ENCODE data around the gene PCA3. TPM values are rescaled to one million over a fixed set of nuclear protein-coding genes. Genes with fewer than 3 reads are reported as not detected.
A peak's percentile ranks its signal among the peaks of the same experiment; 100 is the strongest.

PCA3 gene
- not detected in 2 replicates for total RNA-seq (2014; rRNA removed; shearing (Covaris generic))

DNA sequence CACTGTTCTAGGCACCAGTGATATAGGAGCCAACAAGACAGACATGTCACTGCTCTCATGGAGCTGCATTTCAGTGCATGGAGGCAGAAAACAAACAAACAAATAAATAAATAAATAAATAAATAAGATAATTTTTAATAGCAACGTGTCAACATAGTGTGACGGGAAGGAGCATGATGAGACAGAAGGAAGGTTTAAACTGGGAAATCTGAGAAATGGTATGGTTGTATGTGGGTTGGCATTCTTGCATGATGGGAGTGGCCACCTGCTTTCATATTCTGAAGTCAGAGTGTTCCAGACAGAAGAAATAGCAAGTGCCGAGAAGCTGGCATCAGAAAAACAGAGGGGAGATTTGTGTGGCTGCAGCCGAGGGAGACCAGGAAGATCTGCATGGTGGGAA is at the start of gene PCA3:
Gene PCA3 (plus strand): TSS at position 301 of the 400 bp plus-strand sequence.
- Histone ChIP-seq H3K9me3 (replicated peaks) (no peaks in the 10 kb centered on the region), H3K4me1 (replicated peaks) (no peaks in the 10 kb centered on the region), H3K27me3 (replicated peaks) (no peaks in the 10 kb centered on the region; the same call in 1 of the 2 replicates), H3K4me3 (no peak within 1 kb of the TSS), H3K36me3 (no peaks in the 10 kb centered on the region), H3K27ac (no peak within 1 kb of the TSS)
- no peak for DNase-seq (ENCODE audit: low read depth in 1 of 2, low spot score in 2 of 2)

DNA sequence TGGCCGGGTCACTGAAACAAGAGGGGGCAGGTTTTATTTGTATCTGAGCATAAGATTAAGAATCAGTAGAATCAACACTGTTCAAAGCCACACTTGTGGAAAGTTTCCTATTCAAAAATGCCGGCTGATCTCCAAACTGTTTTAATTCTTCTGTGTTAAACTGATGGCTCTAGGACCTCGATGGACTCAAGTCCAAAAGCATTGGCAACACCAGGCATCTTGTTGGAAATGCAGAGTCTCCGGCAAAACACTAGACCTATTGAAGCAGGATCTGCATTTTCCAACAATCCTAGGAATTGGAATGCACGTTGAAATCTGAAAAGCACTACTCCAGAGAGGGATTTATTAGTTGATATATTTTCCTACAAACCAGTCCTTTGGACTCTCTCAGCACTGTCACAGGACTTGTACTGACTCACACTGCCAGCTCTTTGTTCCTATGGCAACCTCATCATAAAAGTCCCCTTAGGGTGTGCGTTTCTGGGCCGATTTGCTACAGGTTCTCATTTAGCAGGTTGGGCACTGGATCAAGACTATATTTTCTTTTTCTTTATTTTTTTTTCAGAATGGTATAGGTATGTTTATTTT is 48.1 kb upstream of the PCA3 start:
- H3K36me3 ChIP-seq, result no peaks in the 10 kb centered on the region
- H3K27ac ChIP-seq, result no peak overlapping the region
- H3K4me1 ChIP-seq (replicated peaks), result no peaks in the 10 kb centered on the region
- no peak for DNase-seq (ENCODE audit: low read depth in 1 of 2, low spot score in 2 of 2)
- H3K4me3 ChIP-seq, result no peak overlapping the region
- H3K27me3 ChIP-seq (replicated peaks), result no peaks in the 10 kb centered on the region
- no peaks in the 10 kb centered on the region for H3K9me3 ChIP-seq (replicated peaks)

DNA sequence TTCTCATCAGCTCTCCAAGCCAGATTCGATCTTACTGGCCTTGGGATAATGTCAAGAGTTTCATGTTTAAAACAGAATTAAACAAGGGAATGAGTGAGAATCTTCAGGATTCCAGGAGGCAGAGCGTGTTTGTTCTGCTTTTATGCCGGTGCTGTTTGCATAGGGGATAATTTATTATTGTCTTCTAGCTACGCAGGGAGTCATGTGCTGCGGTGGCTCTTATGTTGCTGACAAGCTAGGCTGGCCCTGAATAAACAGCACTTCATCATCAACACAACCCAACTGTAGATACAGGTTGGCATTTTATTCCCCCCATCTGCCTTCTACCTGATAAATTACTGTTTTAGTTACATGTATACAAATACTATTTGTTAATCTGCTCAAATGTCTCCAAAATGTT is 47.1 kb upstream of the PCA3 start:
- H3K27ac ChIP-seq, result no peak overlapping the region
- H3K36me3 ChIP-seq, result no peaks in the 10 kb centered on the region
- H3K27me3 ChIP-seq (replicated peaks), result no peaks in the 10 kb centered on the region; the same call in 1 of the 2 replicates
- H3K4me1 ChIP-seq (replicated peaks), result no peaks in the 10 kb centered on the region
- DNase-seq (ENCODE audit: low read depth in 1 of 2, low spot score in 2 of 2), result no peak
- no peaks in the 10 kb centered on the region for H3K9me3 ChIP-seq (replicated peaks)
- H3K4me3 ChIP-seq, result no peak overlapping the region

DNA sequence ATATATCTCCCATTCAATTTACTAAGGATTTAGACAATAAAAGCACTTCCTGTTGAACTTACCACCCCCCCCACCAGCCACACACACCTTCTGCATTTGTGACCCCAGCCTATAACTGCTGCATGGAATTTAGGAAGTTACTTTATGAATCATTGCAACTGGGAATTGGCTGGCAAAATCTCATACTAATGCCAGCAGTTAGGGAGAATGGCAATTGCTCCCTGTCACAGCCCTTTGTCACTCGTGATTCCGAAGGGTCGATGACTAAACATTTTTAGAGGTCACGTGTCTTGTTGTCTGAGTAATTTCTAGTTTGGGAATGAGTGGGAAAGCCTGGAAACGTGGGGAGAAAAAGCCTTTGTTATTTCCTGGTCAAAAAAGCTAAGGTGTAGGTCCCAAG is 46.6 kb upstream of the PCA3 start:
- no peaks in the 10 kb centered on the region for H3K9me3 ChIP-seq (replicated peaks)
- no peak for DNase-seq (ENCODE audit: low read depth in 1 of 2, low spot score in 2 of 2)
- H3K36me3 ChIP-seq, result no peaks in the 10 kb centered on the region
- no peak overlapping the region for H3K27ac ChIP-seq
- H3K4me1 ChIP-seq (replicated peaks), result no peaks in the 10 kb centered on the region
- no peaks in the 10 kb centered on the region; the same call in 1 of the 2 replicates for H3K27me3 ChIP-seq (replicated peaks)
- H3K4me3 ChIP-seq, result no peak overlapping the region

DNA sequence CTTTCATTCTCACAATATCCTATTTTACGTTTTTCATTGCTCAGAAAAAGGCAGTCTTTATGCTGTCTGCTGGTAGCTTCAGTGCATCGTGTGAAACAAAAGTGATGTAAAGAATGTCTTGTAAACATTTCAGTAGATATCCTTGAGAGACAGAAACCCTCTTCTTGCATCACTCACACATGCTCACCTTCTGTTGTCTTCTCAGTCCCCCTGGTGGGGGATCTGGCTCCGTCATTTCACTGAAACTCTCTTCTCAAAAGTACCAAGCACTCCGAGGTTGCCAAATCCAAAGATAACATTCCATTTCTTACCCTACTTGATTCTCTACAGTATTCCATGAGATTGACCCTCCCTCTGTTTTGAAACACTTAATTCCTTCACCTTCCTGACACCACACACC is 46.1 kb upstream of the PCA3 start:
- Histone ChIP-seq H3K4me1 (replicated peaks) (no peaks in the 10 kb centered on the region), H3K9me3 (replicated peaks) (no peaks in the 10 kb centered on the region), H3K27ac (no peak overlapping the region), H3K27me3 (replicated peaks) (no peaks in the 10 kb centered on the region; the same call in 1 of the 2 replicates), H3K36me3 (no peaks in the 10 kb centered on the region), H3K4me3 (no peak overlapping the region)
- DNase-seq (ENCODE audit: low read depth in 1 of 2, low spot score in 2 of 2), result no peak

DNA sequence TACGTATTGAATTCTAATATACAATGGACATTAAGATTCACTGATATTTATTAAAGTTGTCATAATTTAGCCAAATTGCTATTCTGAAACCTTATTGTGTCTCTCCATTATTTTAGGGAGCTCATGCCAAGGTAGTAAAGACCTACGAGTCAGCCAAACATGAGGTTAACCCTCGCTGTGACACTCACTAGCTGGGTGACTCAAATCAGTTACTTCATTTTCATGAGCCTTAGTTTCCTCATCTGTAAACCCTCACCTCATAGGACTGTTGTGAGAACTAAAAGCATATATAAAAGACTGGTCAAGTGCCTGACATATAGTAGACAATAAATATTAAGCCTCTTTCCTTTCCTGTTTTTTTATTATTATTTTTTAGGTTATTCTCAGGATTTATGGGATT is 44.0 kb upstream of the PCA3 start:
- Histone ChIP-seq H3K4me1 (replicated peaks) (no peaks in the 10 kb centered on the region), H3K4me3 (no peak overlapping the region), H3K36me3 (no peaks in the 10 kb centered on the region), H3K27me3 (replicated peaks) (no peaks in the 10 kb centered on the region; the same call in 1 of the 2 replicates), H3K9me3 (replicated peaks) (no peaks in the 10 kb centered on the region), H3K27ac (no peak overlapping the region)
- DNase-seq (ENCODE audit: low read depth in 1 of 2, low spot score in 2 of 2), result no peak

DNA sequence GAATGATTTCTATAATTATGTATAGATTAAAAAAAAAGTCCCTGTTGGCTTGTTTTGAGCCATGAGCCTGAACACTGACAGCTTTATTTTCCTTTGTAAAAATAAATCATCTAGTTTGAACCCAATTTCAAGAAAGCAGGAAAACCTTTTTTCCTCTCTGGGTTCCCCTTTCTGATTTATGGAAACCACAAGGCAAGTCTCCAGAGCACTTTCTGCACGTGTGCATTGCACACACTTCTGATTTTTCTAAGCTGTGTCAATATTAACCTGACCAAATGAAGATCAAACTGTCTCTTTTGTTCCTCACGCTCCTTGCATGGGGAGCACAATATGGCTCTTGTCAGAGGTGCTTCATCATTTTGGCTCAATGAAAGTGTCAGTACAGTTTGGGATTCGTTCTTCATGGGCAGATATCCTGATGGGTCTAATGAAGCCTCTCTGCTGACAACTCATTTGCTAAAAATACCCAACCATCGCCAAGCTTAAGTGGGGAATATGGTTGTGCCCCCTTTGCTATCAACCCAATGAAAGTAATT is 39.2 kb upstream of the PCA3 start:
- no peak overlapping the region for H3K4me3 ChIP-seq
- H3K9me3 ChIP-seq (replicated peaks), result no peaks in the 10 kb centered on the region
- no peaks in the 10 kb centered on the region for H3K36me3 ChIP-seq
- no peaks in the 10 kb centered on the region for H3K4me1 ChIP-seq (replicated peaks)
- H3K27ac ChIP-seq, result no peak overlapping the region
- no peaks in the 10 kb centered on the region; the same call in 1 of the 2 replicates for H3K27me3 ChIP-seq (replicated peaks)
- DNase-seq (ENCODE audit: low read depth in 1 of 2, low spot score in 2 of 2), result no peak

DNA sequence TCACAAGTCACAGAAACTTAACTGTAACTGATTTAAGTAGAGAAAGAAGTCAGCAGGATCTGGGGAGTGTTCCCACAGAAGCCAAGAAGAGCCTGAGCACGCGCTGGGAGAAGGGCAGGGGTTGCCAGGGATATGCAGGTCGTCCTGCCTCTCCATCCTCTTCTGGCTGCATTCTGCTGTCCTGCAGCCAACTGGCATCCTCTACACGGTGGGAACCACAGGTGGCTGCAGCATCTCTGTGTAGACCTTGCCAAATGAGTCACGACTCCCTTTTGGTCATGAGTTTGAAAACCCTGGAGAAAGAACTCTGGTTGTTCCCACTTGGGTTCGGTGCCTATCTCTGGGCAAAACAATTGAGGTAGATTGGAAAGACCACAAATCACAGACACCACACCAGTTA is 38.4 kb upstream of the PCA3 start:
- H3K27ac ChIP-seq, result no peak overlapping the region
- H3K27me3 ChIP-seq (replicated peaks), result no peaks in the 10 kb centered on the region; the same call in 1 of the 2 replicates
- DNase-seq (ENCODE audit: low read depth in 1 of 2, low spot score in 2 of 2), result no peak
- H3K36me3 ChIP-seq, result no peaks in the 10 kb centered on the region
- H3K4me1 ChIP-seq (replicated peaks), result no peaks in the 10 kb centered on the region
- no peak overlapping the region for H3K4me3 ChIP-seq
- H3K9me3 ChIP-seq (replicated peaks), result no peaks in the 10 kb centered on the region

DNA sequence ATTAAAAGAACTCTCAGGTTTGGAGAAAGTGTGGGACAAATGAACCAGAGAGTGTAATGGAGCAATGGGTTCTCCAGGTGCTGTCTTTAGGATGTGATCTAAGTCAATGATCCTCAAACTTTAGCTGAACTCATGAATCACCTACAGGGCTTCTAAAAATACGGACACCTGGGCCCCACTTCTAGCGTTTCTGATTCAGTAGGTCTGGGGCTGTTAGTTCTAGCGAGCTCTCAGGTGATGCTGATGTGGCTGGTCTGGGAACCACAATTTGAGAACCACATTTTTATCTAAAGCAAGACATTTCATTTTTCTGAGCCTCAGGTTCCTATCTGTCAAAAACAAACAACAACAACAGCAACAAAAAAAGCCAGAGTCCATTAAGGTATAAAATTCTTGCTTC is 35.1 kb upstream of the PCA3 start:
- DNase-seq (ENCODE audit: low read depth in 1 of 2, low spot score in 2 of 2), result no peak
- Histone ChIP-seq H3K9me3 (replicated peaks) (no peaks in the 10 kb centered on the region), H3K4me3 (no peak overlapping the region), H3K27ac (no peak overlapping the region), H3K27me3 (replicated peaks) (no peaks in the 10 kb centered on the region), H3K4me1 (replicated peaks) (peaks cover 16% of the 10 kb centered on the region), H3K36me3 (no peaks in the 10 kb centered on the region)

DNA sequence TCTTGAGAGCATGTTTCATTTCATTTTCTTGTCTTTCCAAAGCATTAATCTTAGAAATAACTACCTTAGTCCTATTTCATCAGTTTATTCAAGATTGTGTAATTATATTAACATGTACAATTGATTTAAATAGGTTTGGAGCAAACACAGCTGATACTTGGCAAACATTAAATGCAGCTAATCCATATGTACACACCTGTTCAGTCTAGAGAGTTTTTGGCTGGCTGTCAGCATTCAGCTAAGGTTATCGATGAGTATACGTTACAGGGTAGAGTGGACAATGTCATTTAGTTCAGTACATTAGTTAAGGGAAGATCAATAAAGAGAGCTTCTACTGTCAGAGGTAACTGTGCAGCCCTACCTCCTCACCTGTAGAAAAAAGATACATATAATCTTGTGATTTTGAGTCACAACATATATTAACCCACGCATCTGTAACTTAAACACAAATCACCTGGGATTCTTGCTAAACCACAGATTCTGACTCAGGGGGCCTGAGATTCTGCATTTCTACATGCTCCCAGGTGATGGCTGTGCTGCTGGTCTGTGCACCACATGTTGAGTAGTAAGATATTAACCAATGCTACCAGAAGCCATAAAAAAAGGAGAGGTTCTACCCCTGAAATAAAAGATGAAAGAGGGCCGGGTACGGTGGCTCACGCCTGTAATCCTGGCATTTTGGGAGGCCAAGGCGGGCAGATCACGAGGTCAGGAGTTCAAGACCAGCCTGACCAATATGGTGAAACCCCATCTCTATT is 34.1 kb upstream of the PCA3 start:
- Histone ChIP-seq H3K36me3 (no peaks in the 10 kb centered on the region), H3K4me1 (replicated peaks) (peaks cover 16% of the 10 kb centered on the region), H3K27me3 (replicated peaks) (no peaks in the 10 kb centered on the region), H3K4me3 (no peak overlapping the region), H3K9me3 (replicated peaks) (no peaks in the 10 kb centered on the region), H3K27ac (no peak overlapping the region)
- no peak for DNase-seq (ENCODE audit: low read depth in 1 of 2, low spot score in 2 of 2)

DNA sequence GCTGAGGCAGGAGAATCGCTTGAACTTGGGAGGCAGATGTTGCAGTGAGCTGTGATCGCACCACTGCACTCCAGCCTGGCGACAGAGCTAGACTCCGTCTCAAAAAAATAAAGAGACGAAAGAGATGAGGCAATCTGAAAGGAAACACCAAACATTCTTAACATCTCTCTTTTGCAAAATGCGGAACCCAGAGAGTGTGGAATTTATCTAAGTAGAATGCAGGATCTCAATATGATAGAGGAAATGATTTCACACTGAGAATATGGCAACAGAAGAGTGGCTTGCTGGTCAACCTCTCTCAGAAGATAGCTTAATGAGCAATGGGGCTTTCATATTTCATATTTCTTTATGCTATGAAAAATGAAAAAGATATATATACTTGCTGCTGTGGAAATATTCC is 33.4 kb upstream of the PCA3 start:
- Histone ChIP-seq H3K27ac (no peak overlapping the region), H3K9me3 (replicated peaks) (no peaks in the 10 kb centered on the region), H3K4me3 (no peak overlapping the region), H3K27me3 (replicated peaks) (no peaks in the 10 kb centered on the region), H3K36me3 (no peaks in the 10 kb centered on the region), H3K4me1 (replicated peaks) (peaks cover 16% of the 10 kb centered on the region)
- DNase-seq (ENCODE audit: low read depth in 1 of 2, low spot score in 2 of 2), result no peak

DNA sequence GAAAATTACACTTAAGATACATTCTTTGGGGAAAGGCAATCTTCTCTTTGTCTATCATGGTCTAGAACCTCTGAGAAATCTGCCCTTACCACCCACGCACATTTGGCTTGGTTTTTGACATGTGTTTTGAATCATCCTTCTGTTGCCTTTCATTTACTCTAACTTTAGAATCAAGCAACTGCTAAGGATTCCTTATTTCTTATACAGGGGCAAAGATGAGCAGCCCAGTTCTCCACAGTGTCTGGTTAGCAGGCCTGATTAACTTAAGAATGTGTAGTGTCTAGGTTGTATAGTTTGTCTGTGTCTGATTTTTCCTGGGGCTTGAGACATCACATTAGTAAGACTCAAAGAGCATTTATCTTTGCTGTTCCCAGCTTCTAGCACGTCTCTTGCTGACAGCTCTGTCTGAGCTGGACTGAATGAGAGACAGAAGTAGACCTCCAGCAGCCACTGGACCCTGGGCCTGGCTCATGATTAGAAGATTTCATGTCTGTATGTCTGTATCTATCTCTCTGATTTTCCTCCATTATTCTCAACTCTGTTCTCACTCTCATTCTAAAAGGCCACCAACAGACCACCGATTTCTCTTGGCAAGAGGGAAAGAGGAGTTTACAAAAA is 31.8 kb upstream of the PCA3 start:
- Histone ChIP-seq H3K36me3 (no peaks in the 10 kb centered on the region), H3K4me1 (replicated peaks) (peaks cover 16% of the 10 kb centered on the region), H3K27ac (peak overlapping the region; percentile 45), H3K9me3 (replicated peaks) (no peaks in the 10 kb centered on the region), H3K27me3 (replicated peaks) (no peaks in the 10 kb centered on the region), H3K4me3 (no peak overlapping the region)
- DNase-seq (ENCODE audit: low read depth in 1 of 2, low spot score in 2 of 2), result peak in 1 of 2 experiments; percentile 56

DNA sequence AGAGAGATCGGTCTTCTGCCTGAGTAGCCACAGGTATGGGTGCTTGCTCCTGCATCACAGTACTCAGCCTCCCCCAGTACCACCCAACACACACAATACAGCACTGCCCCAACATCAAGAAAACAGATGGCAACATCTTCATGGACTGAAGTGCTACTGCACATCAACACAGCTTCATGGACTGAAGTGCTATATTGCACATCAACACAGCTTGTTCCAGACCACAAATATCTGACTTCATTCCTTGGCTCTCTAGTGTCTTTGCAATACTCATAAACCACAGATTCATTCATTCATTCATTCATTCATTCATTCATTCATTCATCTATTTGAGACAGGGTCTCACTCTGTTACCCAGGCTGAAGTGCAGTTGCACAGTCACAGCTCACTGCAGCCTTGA is 31.1 kb upstream of the PCA3 start:
- Histone ChIP-seq H3K9me3 (replicated peaks) (no peaks in the 10 kb centered on the region), H3K36me3 (no peaks in the 10 kb centered on the region), H3K4me3 (no peak overlapping the region), H3K27me3 (replicated peaks) (no peaks in the 10 kb centered on the region), H3K4me1 (replicated peaks) (peaks cover 16% of the 10 kb centered on the region), H3K27ac (peak overlapping the region; percentile 45)
- DNase-seq (ENCODE audit: low read depth in 1 of 2, low spot score in 2 of 2), result no peak

DNA sequence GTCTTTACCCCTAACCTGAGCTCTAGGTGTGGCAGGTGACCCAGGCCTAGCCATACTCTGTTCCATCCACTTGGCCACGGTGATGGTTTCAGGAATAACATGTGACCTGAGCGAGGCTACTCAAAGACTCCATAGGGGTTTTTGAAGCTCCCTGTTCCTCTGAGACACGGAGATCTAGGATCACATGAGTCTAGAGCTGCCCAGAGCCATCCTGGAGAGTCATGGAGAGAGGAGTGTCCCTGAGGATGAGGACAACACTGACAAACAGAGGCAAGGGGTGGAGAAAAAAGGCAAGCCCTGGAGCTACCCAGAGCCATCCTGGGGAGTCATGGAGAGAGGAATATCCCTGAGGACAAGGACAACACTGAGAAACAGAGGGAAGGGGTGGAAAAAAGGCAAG is 29.5 kb upstream of the PCA3 start:
- no peaks in the 10 kb centered on the region for H3K9me3 ChIP-seq (replicated peaks)
- no peak overlapping the region for H3K27ac ChIP-seq
- DNase-seq (ENCODE audit: low read depth in 1 of 2, low spot score in 2 of 2), result no peak
- H3K27me3 ChIP-seq (replicated peaks), result no peaks in the 10 kb centered on the region
- H3K4me3 ChIP-seq, result no peak overlapping the region
- no peaks in the 10 kb centered on the region for H3K36me3 ChIP-seq
- H3K4me1 ChIP-seq (replicated peaks), result peaks cover 16% of the 10 kb centered on the region
